NCI-H82 treated with DMSO at 0.1 percent for 48 hours (cell line): ENCODE measurements around the gene TRAPPC6A.

Experiments
- DNase-seq: peaks from one replicate; lab custom pipeline; 2025; ENCODE audit not compliant: unreplicated experiment; lab: John Stamatoyannopoulos, UW

The TRAPPC6A gene

DNA sequence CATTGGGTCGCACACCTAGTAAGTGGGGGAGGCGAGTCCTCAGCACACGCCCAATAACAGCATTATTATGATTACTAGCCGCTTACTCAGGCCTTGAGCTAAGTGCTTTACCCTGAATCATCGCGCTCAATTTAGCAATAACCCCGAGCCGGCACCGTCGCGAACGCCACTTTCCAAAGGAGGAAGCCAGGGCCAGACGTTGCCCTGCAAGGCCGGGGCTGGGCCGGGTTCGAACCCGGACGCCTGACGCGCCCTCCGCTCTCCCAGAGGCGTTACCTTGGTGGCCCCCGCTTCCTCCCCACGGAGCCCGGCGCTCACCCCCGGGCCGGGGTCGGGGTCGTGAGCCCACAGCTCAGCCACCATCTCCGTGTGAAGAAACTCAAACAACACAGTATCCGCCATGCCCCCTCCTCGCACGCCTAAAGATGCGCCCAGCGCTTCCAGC lies at the start of gene TRAPPC6A:
Gene TRAPPC6A, minus strand, starts transcription at position 421 of the 445 bp plus-strand sequence. Its CDS starts 19 bp downstream, at position 402.
- DNase-seq = no peak

DNA sequence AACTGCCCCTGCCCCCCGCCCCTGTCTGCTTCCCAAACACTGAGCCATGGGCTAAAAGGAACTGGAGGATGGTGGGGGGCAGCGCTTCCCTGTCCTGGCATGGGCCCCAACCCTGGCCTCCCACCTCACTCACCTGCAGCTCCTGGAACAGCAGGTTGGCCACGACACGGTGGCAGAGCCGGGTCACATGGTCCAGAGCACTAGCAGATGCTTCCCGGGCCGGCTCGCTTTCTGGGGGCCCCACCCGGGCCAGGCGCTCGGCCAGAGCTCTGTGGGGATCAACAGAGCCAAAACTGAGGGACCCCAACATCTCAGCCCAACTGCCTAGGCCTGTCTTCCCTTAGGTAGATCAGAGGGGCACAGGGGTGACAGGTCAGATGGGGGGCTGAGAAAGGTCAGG lies 46.6 kb upstream of the TRAPPC6A start:
- DNase-seq = no peak

DNA sequence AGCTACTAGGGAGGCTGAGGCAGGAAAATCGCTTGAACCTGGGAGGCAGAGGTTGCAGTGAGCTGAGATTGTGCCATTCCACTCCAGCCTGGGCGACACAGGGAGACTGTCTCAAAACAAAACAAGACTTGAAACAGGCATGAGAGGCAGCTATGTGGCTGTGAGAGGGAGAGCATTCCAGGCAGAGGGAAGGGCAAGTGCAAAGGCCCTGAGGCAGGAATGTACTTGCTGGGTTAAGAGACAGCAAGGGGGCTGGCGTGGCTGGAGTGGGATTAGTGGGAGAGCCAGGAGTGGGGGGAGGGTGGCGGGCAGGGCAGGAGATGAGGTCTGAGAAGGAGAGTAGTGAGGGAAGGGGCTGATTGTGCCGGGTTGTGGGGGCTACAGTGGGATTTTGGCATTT lies 45.8 kb upstream of the TRAPPC6A start:
- DNase-seq = no peak

DNA sequence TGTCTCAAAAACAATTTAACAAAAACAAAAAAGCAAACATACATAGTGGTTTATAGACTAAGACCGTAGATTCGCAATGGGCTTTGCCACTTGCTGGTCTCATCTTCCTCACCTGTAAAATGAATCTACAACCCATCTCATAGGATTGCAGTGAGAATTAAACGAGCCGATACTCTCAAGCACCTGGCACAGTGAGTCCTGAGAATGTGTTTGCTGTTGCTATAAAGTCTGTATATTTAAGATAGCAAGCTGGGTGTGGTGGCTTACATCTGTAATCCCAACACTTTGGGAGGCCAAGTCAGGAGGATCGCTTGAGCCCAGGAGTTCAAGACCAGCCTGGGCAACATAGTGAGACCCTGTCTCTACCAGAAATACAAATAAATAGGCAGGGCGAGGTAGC lies 44.7 kb upstream of the TRAPPC6A start:
- no peak for DNase-seq

- DNase-seq = no peak
Observed at GRCh38 chr19:45218911-45219743, 41.1 kb upstream of the TRAPPC6A start.

- DNase-seq = no peak
Observed at GRCh38 chr19:45218426-45218825, 40.4 kb upstream of the TRAPPC6A start.

DNA sequence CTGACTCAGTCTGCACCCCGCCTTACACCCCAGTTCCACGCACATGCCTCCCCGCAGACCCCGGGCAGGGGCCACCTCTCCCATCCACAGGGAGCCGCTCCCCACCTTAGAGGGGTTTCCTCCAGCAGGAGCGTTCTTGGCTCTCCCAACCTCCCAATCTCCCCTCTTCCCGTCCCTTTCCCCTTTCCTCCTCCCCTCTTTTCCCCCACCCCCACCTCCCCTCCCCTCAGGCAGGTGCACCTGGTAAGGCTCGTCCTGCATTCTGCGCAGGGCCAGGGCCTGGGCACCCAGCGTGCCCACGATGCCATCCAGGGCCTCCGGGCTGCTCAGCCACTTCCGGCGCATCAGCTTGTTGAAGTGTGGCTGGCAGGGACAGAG lies 39.9 kb upstream of the TRAPPC6A start:
- no peak for DNase-seq

GRCh38 chr19:45217193-45217956 lies 39.3 kb upstream of the TRAPPC6A start:
- DNase-seq = no peak

DNA sequence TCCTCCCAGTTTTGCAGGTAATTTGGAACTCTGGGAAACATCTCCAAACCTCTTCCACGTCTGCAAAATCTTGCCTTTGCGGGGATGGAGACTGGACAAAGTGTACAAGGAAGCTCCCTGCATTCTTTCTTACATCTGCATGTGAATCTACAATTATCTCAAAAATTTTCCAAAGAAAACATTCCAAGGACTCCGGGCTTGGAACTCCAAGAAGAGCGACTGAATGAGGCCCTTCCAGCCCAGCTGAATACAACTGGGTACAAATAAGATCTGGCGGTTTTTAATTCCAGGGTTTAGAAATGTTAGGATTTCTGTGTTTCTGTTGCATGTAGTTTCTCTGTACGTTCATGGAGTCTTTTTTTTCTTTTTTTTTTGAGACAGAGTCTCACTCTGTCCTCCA lies 38.6 kb upstream of the TRAPPC6A start:
- no peak for DNase-seq

GRCh38 chr19:45215391-45216191 lies 37.6 kb upstream of the TRAPPC6A start:
- no peak for DNase-seq

GRCh38 chr19:45213031-45213430 lies 35.0 kb upstream of the TRAPPC6A start:
- DNase-seq = no peak

DNA sequence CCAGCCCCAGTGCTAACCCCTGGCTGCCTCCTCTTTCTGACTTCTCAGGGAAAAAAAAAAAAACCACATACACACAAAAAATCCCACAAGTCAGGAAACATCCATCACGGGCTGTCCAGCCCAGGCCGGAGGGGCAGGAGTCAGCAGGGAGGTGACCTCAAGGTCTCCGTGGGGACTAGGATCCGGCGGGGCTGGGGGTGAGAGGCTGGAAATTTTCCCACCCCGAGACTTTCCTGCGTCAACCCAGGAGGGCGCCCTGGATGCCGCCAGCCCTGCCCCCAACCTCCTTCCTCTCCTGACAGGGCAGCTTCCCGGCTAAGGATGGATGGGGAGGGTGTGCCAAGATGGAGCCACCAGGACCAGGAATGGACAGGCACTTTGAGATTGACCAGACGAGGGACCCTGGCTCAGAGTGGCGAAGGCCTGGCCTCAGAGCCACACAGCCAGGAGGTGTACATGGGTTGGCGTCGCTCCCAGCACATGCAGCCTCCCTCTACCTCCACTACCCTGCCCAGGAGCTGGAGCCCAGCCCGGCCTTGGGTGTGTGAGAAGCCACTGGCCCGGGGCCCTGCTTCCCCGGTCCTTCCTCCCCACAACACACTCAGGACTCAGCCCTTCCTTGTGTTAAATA lies 33.8 kb upstream of the TRAPPC6A start:
- no peak for DNase-seq

- no peak for DNase-seq
Observed at GRCh38 chr19:45206328-45206727, 28.3 kb upstream of the TRAPPC6A start.

GRCh38 chr19:45205810-45206209 lies 27.8 kb upstream of the TRAPPC6A start:
- no peak for DNase-seq

DNA sequence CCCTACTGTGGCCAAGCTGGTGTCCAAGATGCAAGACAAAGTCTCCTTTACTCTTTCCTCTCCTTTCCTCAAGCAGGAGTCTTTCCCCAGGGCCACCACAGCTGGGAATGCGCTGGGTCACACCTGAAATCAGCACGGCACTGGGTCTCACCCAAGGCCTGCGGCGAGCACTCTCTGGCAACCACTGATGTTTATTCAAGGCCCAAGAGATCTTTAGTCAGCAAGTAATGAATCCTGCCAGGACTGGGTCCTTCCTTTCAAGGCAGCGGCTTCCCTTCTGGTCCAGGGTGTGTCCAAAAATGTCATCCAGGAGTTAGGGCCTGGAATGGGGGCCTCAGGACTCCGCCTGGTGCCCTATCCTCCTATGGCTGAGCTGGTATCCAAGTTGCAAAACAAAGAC lies 24.6 kb upstream of the TRAPPC6A start:
- no peak for DNase-seq

DNA sequence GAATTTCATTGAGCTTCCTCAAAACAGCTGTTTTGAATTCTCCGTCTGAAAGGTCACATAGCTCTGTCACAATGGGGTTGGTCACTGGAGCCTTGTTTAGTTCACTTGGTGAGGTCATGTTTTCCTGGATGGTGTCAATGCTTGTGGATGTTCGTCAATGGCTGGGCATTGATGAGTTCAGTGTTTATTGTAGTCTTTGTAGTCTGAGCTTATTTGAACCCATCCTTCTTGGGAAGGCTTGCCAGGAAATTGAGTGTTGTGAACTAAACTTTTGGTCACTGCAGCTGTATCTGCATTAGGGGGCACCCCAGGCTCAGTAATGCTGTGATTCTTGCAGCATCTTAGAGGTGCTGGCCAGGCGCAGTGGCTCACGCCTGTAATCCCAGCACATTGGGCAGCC lies 22.5 kb upstream of the TRAPPC6A start:
- DNase-seq = no peak

GRCh38 chr19:45195764-45196163 lies 17.7 kb upstream of the TRAPPC6A start:
- DNase-seq = no peak

DNA sequence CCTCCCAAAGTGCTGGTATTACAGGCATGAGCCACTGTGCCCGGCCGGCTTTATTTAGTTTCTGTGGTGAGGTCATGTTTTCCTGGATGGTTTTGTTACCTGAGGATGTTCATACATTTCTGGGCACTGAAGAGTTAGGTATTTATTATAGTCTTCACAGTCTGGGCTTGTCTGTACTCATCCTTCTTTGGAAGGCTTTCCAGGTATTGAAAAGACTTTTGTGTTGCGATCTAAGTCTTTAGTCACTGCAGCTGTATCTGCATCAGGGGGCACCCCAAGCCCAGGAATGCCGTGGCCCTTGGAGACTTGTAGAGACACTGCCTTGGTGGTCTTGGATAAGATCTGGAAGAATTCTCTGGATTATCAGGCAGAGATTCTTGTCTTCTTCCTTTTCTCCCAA lies 13.3 kb upstream of the TRAPPC6A start:
- DNase-seq = no peak

DNA sequence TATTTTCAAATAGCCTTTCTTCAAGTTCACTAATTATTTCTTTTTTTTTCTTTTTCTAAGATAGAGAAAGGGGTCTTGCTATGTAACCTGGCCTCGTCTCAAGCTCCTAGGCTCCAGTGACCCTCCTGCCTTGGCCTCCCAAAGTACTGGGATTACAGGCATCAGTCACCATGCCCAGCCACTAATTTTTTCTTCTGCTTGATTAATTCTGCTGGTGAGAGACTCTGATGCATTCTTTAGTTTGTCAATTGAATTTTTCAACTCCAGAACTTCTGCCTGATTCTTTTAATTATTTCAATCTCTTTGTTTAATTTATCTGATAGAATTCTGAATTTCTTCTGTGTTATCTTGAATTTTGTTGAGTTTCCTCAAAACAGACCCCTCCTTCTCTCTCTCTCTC lies 11.9 kb upstream of the TRAPPC6A start:
- no peak for DNase-seq

GRCh38 chr19:45187421-45188100 lies 9.5 kb upstream of the TRAPPC6A start:
- peak; percentile 20 for DNase-seq
